ENCODE data around the gene NFATC1.
A peak's percentile ranks its signal among the peaks of the same experiment; 100 is the strongest.

The NFATC1 gene

GRCh38 chr18:79458131-79458838 lies 62.6 kb downstream of the NFATC1 start:
- Histone ChIP-seq H3K9me3 (ENCODE audit: control extremely low read depth in 1 of 5, control insufficient read depth in 4 of 5, insufficient read depth in 2 of 5, low read depth in 1 of 5, low read length in 4 of 5) (no peaks in the 10 kb centered on the region), H3K4me1 (ENCODE audit: control extremely low read depth in 1 of 4, control insufficient read depth in 4 of 4, insufficient read depth in 4 of 4, low read length in 3 of 4) (peaks cover 0 to 21% (median 11%) of the 10 kb centered on the region in 4 experiments), H3K27ac (ENCODE audit: insufficient read depth in 1 of 2, low read depth in 1 of 2, low read length in 2 of 2, poor library complexity in 1 of 2, severe bottlenecking in 2 of 2) (no peak overlapping the region), H3K4me3 (ENCODE audit: control insufficient read depth in 1 of 7, extremely low read depth in 1 of 7, insufficient read depth in 4 of 7, low read depth in 2 of 7, low read length in 6 of 7) (no peak overlapping the region), H3K27me3 (replicated peaks in 2 of 5; ENCODE audit: control insufficient read depth in 4 of 5, insufficient read depth in 5 of 5, low read length in 4 of 5) (no peaks in the 10 kb centered on the region), H3K36me3 (ENCODE audit: control insufficient read depth in 4 of 4, insufficient read depth in 4 of 4, low read length in 3 of 4) (peaks cover 14 to 77% (median 43%) of the 10 kb centered on the region in 4 experiments)
- CTCF ChIA-PET: interaction anchor here (1.0 kb wide), 1 partner anchor 76 kb away, joined by 3 read pairs; no protein-coding TSS in a partner anchor
- 96% methylated on average over 45 of the region's 45 CpGs for WGBS (ENCODE audit: insufficient coverage)
- POLR2A ChIA-PET: no interaction called here
- DNase-seq: no peak

GRCh38 chr18:79458917-79459803 lies 63.4 kb downstream of the NFATC1 start:
- Histone ChIP-seq H3K9me3 (ENCODE audit: control extremely low read depth in 1 of 5, control insufficient read depth in 4 of 5, insufficient read depth in 2 of 5, low read depth in 1 of 5, low read length in 4 of 5) (no peaks in the 10 kb centered on the region), H3K27me3 (replicated peaks in 2 of 5; ENCODE audit: control insufficient read depth in 4 of 5, insufficient read depth in 5 of 5, low read length in 4 of 5) (no peaks in the 10 kb centered on the region), H3K4me1 (ENCODE audit: control extremely low read depth in 1 of 4, control insufficient read depth in 4 of 4, insufficient read depth in 4 of 4, low read length in 3 of 4) (peaks cover 0 to 21% (median 11%) of the 10 kb centered on the region in 4 experiments), H3K27ac (ENCODE audit: insufficient read depth in 1 of 2, low read depth in 1 of 2, low read length in 2 of 2, poor library complexity in 1 of 2, severe bottlenecking in 2 of 2) (no peak overlapping the region), H3K4me3 (ENCODE audit: control insufficient read depth in 1 of 7, extremely low read depth in 1 of 7, insufficient read depth in 4 of 7, low read depth in 2 of 7, low read length in 6 of 7) (no peak overlapping the region), H3K36me3 (ENCODE audit: control insufficient read depth in 4 of 4, insufficient read depth in 4 of 4, low read length in 3 of 4) (peaks cover 10 to 73% (median 39%) of the 10 kb centered on the region in 4 experiments)
- DNase-seq: no peak
- POLR2A ChIA-PET: no interaction called here
- WGBS (ENCODE audit: insufficient coverage): 93% methylated on average over 35 of the region's 40 CpGs
- CTCF ChIA-PET: interaction anchor here (1.0 kb wide), 1 partner anchor 77 kb away, joined by 3 read pairs; no protein-coding TSS in a partner anchor

GRCh38 chr18:79459946-79460480 lies 64.3 kb downstream of the NFATC1 start:
- POLR2A ChIA-PET: interaction anchor here (1.5 kb wide), 1 partner anchor 60 kb away, joined by 3 read pairs; no protein-coding TSS in a partner anchor

GRCh38 chr18:79460481-79461300 lies 65.0 kb downstream of the NFATC1 start:
- peaks cover 1 to 21% (median 11%) of the 10 kb centered on the region in 4 experiments for H3K4me1 ChIP-seq (ENCODE audit: control extremely low read depth in 1 of 4, control insufficient read depth in 4 of 4, insufficient read depth in 4 of 4, low read length in 3 of 4)
- no peaks in the 10 kb centered on the region for H3K9me3 ChIP-seq (ENCODE audit: control extremely low read depth in 1 of 5, control insufficient read depth in 4 of 5, insufficient read depth in 2 of 5, low read depth in 1 of 5, low read length in 4 of 5)
- H3K36me3 ChIP-seq (ENCODE audit: control insufficient read depth in 4 of 4, insufficient read depth in 4 of 4, low read length in 3 of 4): peaks cover 7 to 71% (median 36%) of the 10 kb centered on the region in 4 experiments
- CTCF ChIA-PET: no interaction called here
- H3K27me3 ChIP-seq (replicated peaks in 2 of 5; ENCODE audit: control insufficient read depth in 4 of 5, insufficient read depth in 5 of 5, low read length in 4 of 5): no peaks in the 10 kb centered on the region
- H3K27ac ChIP-seq (ENCODE audit: insufficient read depth in 1 of 2, low read depth in 1 of 2, low read length in 2 of 2, poor library complexity in 1 of 2, severe bottlenecking in 2 of 2): peak overlapping the region in 1 of 2 experiments; percentile 49
- no peak for DNase-seq
- H3K4me3 ChIP-seq (ENCODE audit: control insufficient read depth in 1 of 7, extremely low read depth in 1 of 7, insufficient read depth in 4 of 7, low read depth in 2 of 7, low read length in 6 of 7): no peak overlapping the region
- POLR2A ChIA-PET: interaction anchor here (1.5 kb wide), 1 partner anchor 59 kb away, joined by 3 read pairs; no protein-coding TSS in a partner anchor
- 96% methylated on average over 26 of the region's 31 CpGs for WGBS (ENCODE audit: insufficient coverage)

More at GRCh38 chr18:79459946-79460480, 64.3 kb downstream of the NFATC1 start:
- no peak for DNase-seq
- Histone ChIP-seq H3K4me1 (ENCODE audit: control extremely low read depth in 1 of 4, control insufficient read depth in 4 of 4, insufficient read depth in 4 of 4, low read length in 3 of 4) (peaks cover 1 to 21% (median 11%) of the 10 kb centered on the region in 4 experiments), H3K4me3 (ENCODE audit: control insufficient read depth in 1 of 7, extremely low read depth in 1 of 7, insufficient read depth in 4 of 7, low read depth in 2 of 7, low read length in 6 of 7) (no peak overlapping the region), H3K27ac (ENCODE audit: insufficient read depth in 1 of 2, low read depth in 1 of 2, low read length in 2 of 2, poor library complexity in 1 of 2, severe bottlenecking in 2 of 2) (peak overlapping the region in 1 of 2 experiments; percentile 49), H3K36me3 (ENCODE audit: control insufficient read depth in 4 of 4, insufficient read depth in 4 of 4, low read length in 3 of 4) (peaks cover 7 to 71% (median 33%) of the 10 kb centered on the region in 4 experiments), H3K27me3 (replicated peaks in 2 of 5; ENCODE audit: control insufficient read depth in 4 of 5, insufficient read depth in 5 of 5, low read length in 4 of 5) (no peaks in the 10 kb centered on the region), H3K9me3 (ENCODE audit: control extremely low read depth in 1 of 5, control insufficient read depth in 4 of 5, insufficient read depth in 2 of 5, low read depth in 1 of 5, low read length in 4 of 5) (no peaks in the 10 kb centered on the region)
- CTCF ChIA-PET: no interaction called here
- WGBS (ENCODE audit: insufficient coverage): 59% methylated on average over 3 of the region's 9 CpGs

GRCh38 chr18:79461627-79462026 lies 65.9 kb downstream of the NFATC1 start:
- Histone ChIP-seq H3K27me3 (replicated peaks in 2 of 5; ENCODE audit: control insufficient read depth in 4 of 5, insufficient read depth in 5 of 5, low read length in 4 of 5) (no peaks in the 10 kb centered on the region), H3K27ac (ENCODE audit: insufficient read depth in 1 of 2, low read depth in 1 of 2, low read length in 2 of 2, poor library complexity in 1 of 2, severe bottlenecking in 2 of 2) (no peak overlapping the region), H3K36me3 (ENCODE audit: control insufficient read depth in 4 of 4, insufficient read depth in 4 of 4, low read length in 3 of 4) (peaks cover 7 to 64% (median 31%) of the 10 kb centered on the region in 4 experiments), H3K4me3 (ENCODE audit: control insufficient read depth in 1 of 7, extremely low read depth in 1 of 7, insufficient read depth in 4 of 7, low read depth in 2 of 7, low read length in 6 of 7) (no peak overlapping the region), H3K9me3 (ENCODE audit: control extremely low read depth in 1 of 5, control insufficient read depth in 4 of 5, insufficient read depth in 2 of 5, low read depth in 1 of 5, low read length in 4 of 5) (no peaks in the 10 kb centered on the region), H3K4me1 (ENCODE audit: control extremely low read depth in 1 of 4, control insufficient read depth in 4 of 4, insufficient read depth in 4 of 4, low read length in 3 of 4) (peaks cover 1 to 21% (median 11%) of the 10 kb centered on the region in 4 experiments)
- WGBS (ENCODE audit: insufficient coverage): 99% methylated on average over 22 of the region's 22 CpGs
- POLR2A ChIA-PET: no interaction called here
- CTCF ChIA-PET: no interaction called here
- no peak for DNase-seq

GRCh38 chr18:79463424-79463960 lies 67.8 kb downstream of the NFATC1 start:
- Histone ChIP-seq H3K4me3 (ENCODE audit: control insufficient read depth in 1 of 7, extremely low read depth in 1 of 7, insufficient read depth in 4 of 7, low read depth in 2 of 7, low read length in 6 of 7) (no peak overlapping the region), H3K4me1 (ENCODE audit: control extremely low read depth in 1 of 4, control insufficient read depth in 4 of 4, insufficient read depth in 4 of 4, low read length in 3 of 4) (peaks cover 1 to 21% (median 18%) of the 10 kb centered on the region in 4 experiments), H3K9me3 (ENCODE audit: control extremely low read depth in 1 of 5, control insufficient read depth in 4 of 5, insufficient read depth in 2 of 5, low read depth in 1 of 5, low read length in 4 of 5) (no peaks in the 10 kb centered on the region), H3K27me3 (replicated peaks in 2 of 5; ENCODE audit: control insufficient read depth in 4 of 5, insufficient read depth in 5 of 5, low read length in 4 of 5) (no peaks in the 10 kb centered on the region), H3K27ac (ENCODE audit: insufficient read depth in 1 of 2, low read depth in 1 of 2, low read length in 2 of 2, poor library complexity in 1 of 2, severe bottlenecking in 2 of 2) (no peak overlapping the region), H3K36me3 (ENCODE audit: control insufficient read depth in 4 of 4, insufficient read depth in 4 of 4, low read length in 3 of 4) (peaks cover 2 to 67% (median 35%) of the 10 kb centered on the region in 4 experiments)
- ChIA-PET POLR2A (no interaction called here), CTCF (interaction anchor here (1.0 to 2.3 kb wide), 4 partner anchors 9 to 84 kb away, joined by 3 to 5 read pairs (median 4); no protein-coding TSS in a partner anchor)
- 97% methylated on average over 23 of the region's 25 CpGs for WGBS (ENCODE audit: insufficient coverage)
- no peak for DNase-seq
